ENCODE results near the gene CCDC91. TPM values are rescaled to one million over a fixed set of nuclear protein-coding genes. Genes with fewer than 3 reads are reported as not detected.

CCDC91 gene
- total and polyA plus RNA-seq, 9 of the 15 experiments (the other 6 are each of a cell fraction or from before 2014, with no cell fraction given), result 10.1 to 31.1 (median 26.3) TPM

GRCh38 chr12:28568704-28569103 lies 378.4 kb downstream of the CCDC91 start:
- no peaks in the 10 kb centered on the region for H3K9me1 ChIP-seq (ENCODE audit: control insufficient read depth, insufficient read depth, low read length)
- no peaks in the 10 kb centered on the region for H4K20me1 ChIP-seq (replicated peaks; ENCODE audit: control insufficient read depth, insufficient read depth, low read length)
- ChIA-PET CTCF (ENCODE audit: low intra/inter-chr PET ratio) (no interaction called here), POLR2A (no interaction called here)
- ATAC-seq (no peak), FAIRE-seq (no peak), DNase-seq (ENCODE audit: extremely low read depth in 1 of 4, low spot score in 3 of 4) (no peak)
- in situ Hi-C loops (cut with MboI), result no loop called here
- TF ChIP-seq RBM39 (optimal IDR thresholded peaks at IDR 0.05; ENCODE audit: low read depth, low read length) (no peak), POLR2B (IDR thresholded peaks at IDR 0.05; ENCODE audit: low read depth, partially characterized antibody) (no peak), GTF3C2 (IDR thresholded peaks at IDR 0.05; ENCODE audit: borderline replicate concordance, extremely low read depth, insufficient read length) (no peak), NR2C2 (CRISPR knock-in tag; IDR thresholded peaks at IDR 0.05) (no peak), NR2C2 (tag; IDR thresholded peaks at IDR 0.05) (no peak), GATAD2A (IDR thresholded peaks at IDR 0.05) (no peak), RBM34 (IDR thresholded peaks at IDR 0.05; ENCODE audit: borderline replicate concordance, insufficient read depth, low read length) (no peak), CHD4 (IDR thresholded peaks at IDR 0.05; ENCODE audit: insufficient read depth, insufficient replicate concordance, low read depth, low read length, poor library complexity, severe bottlenecking) (no peak), PHB (CRISPR knock-in tag; IDR thresholded peaks at IDR 0.05) (no peak), ARID4B (CRISPR knock-in tag; IDR thresholded peaks at IDR 0.05) (no peak), ZNF830 (CRISPR knock-in tag; IDR thresholded peaks at IDR 0.05) (no peak), CEBPZ (IDR thresholded peaks at IDR 0.05; ENCODE audit: borderline replicate concordance, low read depth, low read length) (no peak), ZEB2 (IDR thresholded peaks at IDR 0.05) (no peak)
- no peak overlapping the region for H3K9ac ChIP-seq (ENCODE audit: insufficient read depth in 1 of 2, low read depth in 2 of 2, low read length in 2 of 2)
- H3K4me3 ChIP-seq, result no peak overlapping the region
- intact Hi-C loops (cut with micrococcal nuclease), result no loop called here
- WGBS (ENCODE audit: insufficient coverage, low coverage, missing lambda C conversion rate), result 28% methylated on average over 6 of the region's 6 CpGs
- H3K4me1 ChIP-seq (replicated peaks in 1 of 2; ENCODE audit: control insufficient read depth in 2 of 2, insufficient read depth in 2 of 2, low read length in 2 of 2), result no peaks in the 10 kb centered on the region; a peak in 1 of 5 replicates
- no peaks in the 10 kb centered on the region for H3K79me2 ChIP-seq (ENCODE audit: control insufficient read depth, insufficient read depth, low read length)
- BruUV-seq (replicated peaks), result no TSS peak
- H3K27ac ChIP-seq (ENCODE audit: extremely low read depth, low read depth, low read length), result no peak overlapping the region
- H3K27me3 ChIP-seq (ENCODE audit: control insufficient read depth in 2 of 2, insufficient read depth in 2 of 2, low read length in 2 of 2), result no peaks in the 10 kb centered on the region
- no peaks in the 10 kb centered on the region for H3K36me3 ChIP-seq (ENCODE audit: control insufficient read depth, insufficient read depth, low read length)
- no peaks in the 10 kb centered on the region for H3K9me3 ChIP-seq (replicated peaks; ENCODE audit: control insufficient read depth, insufficient read depth, low read depth, low read length)
- H2AFZ ChIP-seq (ENCODE audit: low read depth, low read length), result no peak overlapping the region
- H3K4me2 ChIP-seq (ENCODE audit: insufficient read depth, low read length), result no peak overlapping the region
